Astrocyte of the cerebellum (primary cell): Measurements from ENCODE around the gene IPO11.
"Not testable (repeated sequence)": the region's sequence is repeated elsewhere in the genome, so short reads cannot be mapped to it uniquely, and the experiment has no call there.

Experiments
- DNase-seq: peaks from one replicate; pipeline ENCODE4 v3.0.0-alpha.2; 2011; ENCODE audit warnings: low read depth
- H3K4me3 ChIP-seq: 2 replicates; pipeline ENCODE4 v1.5.1; 2011; ENCODE audit warnings: mild to moderate bottlenecking, low read depth, low read length, moderate library complexity
- in situ Hi-C: cut with HindIII; loops from 2 replicates; pipeline ENCODE4 v1.10.0; 2017; ENCODE audit warnings: low sequenced_read_pairs
- TF ChIP-seq, protein P1 (sequence below): IDR thresholded peaks from 2 replicates; pipeline ENCODE4 v1.5.1; 2012; ENCODE audit warnings: low read length, low read depth, moderate library complexity, mild to moderate bottlenecking; ENCODE audit errors: missing control alignments

Gene IPO11

DNA sequence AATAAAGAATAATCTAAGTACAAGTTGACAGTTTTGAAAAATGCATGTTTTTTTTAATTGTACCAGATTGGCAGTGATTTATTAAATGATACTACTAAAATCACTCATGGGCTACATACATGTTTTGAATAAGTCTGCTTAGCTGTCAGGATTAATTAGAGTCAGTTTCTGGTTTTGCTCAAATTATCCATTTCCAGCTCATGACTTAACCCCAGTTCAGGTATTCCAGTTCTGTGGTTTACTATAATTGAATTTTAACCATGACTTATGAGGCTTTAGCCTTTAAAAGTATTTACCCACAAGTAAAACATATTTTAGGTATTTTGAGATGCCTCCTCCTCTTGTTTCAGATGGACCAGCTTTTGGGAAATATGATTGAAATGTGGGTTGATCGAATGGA, 148.2 kb downstream of the IPO11 start:
- in situ Hi-C loops, result no loop called here
- no peak for DNase-seq
- TF ChIP-seq, protein P1, sequence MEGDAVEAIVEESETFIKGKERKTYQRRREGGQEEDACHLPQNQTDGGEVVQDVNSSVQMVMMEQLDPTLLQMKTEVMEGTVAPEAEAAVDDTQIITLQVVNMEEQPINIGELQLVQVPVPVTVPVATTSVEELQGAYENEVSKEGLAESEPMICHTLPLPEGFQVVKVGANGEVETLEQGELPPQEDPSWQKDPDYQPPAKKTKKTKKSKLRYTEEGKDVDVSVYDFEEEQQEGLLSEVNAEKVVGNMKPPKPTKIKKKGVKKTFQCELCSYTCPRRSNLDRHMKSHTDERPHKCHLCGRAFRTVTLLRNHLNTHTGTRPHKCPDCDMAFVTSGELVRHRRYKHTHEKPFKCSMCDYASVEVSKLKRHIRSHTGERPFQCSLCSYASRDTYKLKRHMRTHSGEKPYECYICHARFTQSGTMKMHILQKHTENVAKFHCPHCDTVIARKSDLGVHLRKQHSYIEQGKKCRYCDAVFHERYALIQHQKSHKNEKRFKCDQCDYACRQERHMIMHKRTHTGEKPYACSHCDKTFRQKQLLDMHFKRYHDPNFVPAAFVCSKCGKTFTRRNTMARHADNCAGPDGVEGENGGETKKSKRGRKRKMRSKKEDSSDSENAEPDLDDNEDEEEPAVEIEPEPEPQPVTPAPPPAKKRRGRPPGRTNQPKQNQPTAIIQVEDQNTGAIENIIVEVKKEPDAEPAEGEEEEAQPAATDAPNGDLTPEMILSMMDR, result no peak
- H3K4me3 ChIP-seq, result no peak overlapping the region

DNA sequence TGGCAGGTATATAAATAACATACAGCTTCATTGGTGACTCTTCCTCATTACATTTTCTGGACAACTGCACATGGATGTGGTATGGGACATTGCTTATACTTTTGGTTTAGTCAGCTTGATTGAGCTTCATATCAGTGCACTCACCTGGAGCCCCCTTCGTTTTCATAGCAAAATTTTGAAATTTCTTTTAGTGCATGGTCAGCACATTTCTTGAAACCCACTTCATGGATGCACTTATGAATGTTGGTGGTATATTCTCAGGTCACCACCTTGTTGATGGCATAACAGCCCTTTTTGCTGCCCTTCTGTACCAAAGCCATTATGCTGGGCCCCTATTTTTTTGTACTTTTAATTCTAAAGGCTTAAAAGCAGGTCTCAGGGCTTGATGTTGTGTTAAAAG, 149.3 kb downstream of the IPO11 start:
- in situ Hi-C loops, result no loop called here
- DNase-seq, result no peak
- TF ChIP-seq, protein P1, result no peak
- no peak overlapping the region for H3K4me3 ChIP-seq

DNA sequence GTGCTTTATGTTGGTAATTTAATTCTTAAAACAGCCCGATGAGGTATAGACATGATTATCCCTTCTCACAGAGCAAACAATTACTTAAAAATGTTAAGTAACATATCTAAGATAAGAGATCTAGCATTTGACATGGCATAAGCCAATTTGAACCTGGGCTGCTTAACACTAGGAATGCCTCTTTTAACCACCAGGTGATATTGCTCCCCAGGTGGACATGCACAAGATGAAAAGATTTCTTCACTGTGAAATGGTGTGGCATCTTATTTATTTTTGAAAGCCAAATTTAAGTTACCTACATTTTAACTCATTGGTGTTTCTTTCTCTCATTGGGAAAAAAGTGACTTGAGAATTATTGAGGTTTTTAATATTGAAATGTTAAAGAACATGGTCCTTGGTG, 150.3 kb downstream of the IPO11 start:
- no peak overlapping the region for H3K4me3 ChIP-seq
- in situ Hi-C loops, result no loop called here
- DNase-seq, result no peak
- TF ChIP-seq, protein P1, result no peak

DNA sequence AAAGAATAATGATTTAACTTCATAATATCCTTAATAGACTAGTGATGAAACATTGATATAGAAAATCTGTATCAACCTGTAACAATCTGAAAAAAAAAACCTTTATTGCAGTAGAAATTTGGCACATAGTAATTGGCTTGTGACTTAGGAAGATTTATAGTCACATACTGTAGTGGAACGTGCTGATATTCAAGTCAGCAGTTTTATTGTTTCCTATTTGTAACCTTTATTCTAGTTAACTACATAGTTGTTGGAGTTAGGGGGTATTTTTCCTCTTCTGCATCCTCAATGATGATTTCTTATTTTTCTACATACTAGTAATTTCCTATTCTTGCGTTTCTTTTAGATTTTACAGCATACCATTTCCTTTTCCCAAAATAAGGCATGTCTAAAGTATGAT, 151.5 kb downstream of the IPO11 start:
- H3K4me3 ChIP-seq, result no peak overlapping the region
- in situ Hi-C loops, result no loop called here
- DNase-seq, result no peak
- TF ChIP-seq, protein P1, result no peak

DNA sequence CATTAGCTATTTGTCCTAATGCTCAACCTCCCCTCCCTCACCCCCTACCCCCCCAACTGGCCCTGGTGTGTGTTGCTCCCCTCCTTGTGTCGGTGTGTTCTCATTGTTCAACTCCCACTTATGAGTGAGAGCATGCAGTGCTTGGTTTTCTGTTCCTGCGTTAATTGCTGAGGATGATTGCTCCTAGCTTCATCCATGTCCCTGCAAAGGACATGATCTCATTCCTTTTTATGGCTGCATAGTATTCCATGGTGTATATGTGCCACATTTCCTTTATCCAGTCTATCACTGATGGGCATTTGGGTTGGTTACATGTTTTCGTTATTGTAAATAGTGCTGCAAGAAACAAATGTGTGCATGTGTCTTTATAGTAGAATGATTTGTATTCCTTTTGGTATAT, 153.2 kb downstream of the IPO11 start:
- DNase-seq, in situ Hi-C loops, H3K4me3 ChIP-seq: not testable (repeated sequence)

DNA sequence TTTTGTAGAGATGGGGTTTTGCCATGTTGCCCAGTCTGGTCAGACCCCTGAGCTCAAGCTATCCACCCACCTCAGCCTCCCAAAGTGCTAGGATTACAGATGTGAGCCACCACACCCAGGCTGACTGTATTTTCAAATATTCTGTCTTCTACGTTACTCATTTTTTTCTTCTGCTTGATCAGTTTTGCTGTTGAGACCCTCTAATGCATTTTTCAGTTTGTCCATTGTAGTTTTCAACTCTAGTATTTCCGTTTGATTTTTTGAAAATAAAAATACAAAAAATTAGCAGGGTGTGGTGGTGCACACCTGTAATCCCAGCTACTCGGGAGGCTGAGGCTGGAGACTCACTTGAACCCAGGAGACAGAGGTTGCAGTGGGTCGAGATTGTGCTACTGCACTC, 155.6 kb downstream of the IPO11 start:
- TF ChIP-seq, protein P1, result no peak
- H3K4me3 ChIP-seq, result no peak overlapping the region
- in situ Hi-C loops, result no loop called here
- no peak for DNase-seq

DNA sequence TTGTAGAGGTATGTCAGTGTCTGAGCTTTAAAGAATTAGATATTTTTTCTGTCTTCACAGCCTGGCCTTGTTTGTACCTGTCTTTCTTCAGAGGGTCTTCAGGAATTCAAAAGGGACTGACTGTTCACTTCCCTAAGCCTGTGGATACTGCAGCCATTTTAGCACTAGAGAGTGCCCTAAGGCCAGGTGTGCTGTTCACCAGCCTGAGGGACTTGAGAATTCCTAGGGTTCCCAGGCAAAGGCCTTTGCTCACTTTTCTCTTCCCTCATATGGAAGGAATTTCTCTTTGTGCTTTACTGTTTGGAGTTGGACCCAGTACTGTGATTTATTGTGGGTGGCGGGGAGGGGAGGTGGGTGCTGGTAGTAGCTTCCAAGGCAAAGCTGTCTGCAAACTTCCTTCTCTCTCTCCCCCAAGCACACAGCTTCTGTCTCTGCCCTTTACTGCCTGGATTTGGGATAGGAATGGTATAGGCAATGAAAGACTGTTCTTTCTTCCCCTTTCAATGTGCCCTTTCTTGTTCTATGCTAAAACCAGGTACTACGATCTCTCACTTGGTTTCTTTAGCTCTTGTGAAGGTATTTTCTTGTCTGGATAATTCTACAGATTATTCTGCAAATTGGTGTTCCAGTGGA, 156.4 kb downstream of the IPO11 start:
- DNase-seq, result no peak
- TF ChIP-seq, protein P1, result no peak
- in situ Hi-C loops, result no loop called here
- no peak overlapping the region for H3K4me3 ChIP-seq
